Measurements from ENCODE around the gene ERP27. TPM values are rescaled to one million over a fixed set of nuclear protein-coding genes. Genes with fewer than 3 reads are reported as not detected.

ERP27 gene
- polyA plus RNA-seq, 2 of the 4 experiments (the other 2 are of a cell fraction): 0.09 to 0.28 TPM

DNA sequence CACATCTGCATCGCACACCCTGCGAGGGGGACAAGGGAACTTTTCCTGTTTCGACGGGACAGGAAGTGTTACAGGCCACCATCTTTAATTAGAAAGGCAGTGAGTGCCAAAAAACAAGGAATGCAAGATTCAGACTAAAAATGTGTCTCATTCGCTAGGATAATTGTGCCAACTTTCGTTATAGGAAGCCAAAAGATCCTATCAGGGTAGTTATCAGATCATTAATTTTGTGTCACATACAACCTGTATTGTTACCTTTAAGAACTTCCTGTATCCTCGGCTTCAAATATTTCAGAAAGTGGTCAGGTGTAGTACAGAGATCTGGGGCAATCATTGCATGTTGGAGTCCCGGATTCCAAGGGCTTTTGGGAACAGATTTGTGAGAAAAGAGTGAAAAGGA is 33.5 kb downstream of the ERP27 start:
- TF ChIP-seq, protein P1, sequence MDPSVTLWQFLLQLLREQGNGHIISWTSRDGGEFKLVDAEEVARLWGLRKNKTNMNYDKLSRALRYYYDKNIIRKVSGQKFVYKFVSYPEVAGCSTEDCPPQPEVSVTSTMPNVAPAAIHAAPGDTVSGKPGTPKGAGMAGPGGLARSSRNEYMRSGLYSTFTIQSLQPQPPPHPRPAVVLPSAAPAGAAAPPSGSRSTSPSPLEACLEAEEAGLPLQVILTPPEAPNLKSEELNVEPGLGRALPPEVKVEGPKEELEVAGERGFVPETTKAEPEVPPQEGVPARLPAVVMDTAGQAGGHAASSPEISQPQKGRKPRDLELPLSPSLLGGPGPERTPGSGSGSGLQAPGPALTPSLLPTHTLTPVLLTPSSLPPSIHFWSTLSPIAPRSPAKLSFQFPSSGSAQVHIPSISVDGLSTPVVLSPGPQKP (IDR thresholded peaks at IDR 0.05; ENCODE audit: low read depth, low read length): no peak
- TF ChIP-seq CBX2 (IDR thresholded peaks at IDR 0.05; ENCODE audit: borderline replicate concordance, low read depth) (no peak), CHD2 (IDR thresholded peaks at IDR 0.05; ENCODE audit: low read length, partially characterized antibody) (no peak), POLR2AphosphoS2 (conservative IDR thresholded peaks at IDR 0.05; ENCODE audit: low read length) (no peak), RNF2 (IDR thresholded peaks at IDR 0.05; ENCODE audit: borderline replicate concordance, low read depth) (no peak), NPAS2 (CRISPR knock-in tag; IDR thresholded peaks at IDR 0.05; ENCODE audit: borderline replicate concordance) (no peak), MYC (IDR thresholded peaks at IDR 0.05; ENCODE audit: borderline replicate concordance, low read length) (no peak), CEBPB (IDR thresholded peaks at IDR 0.05) (no peak), NR3C1 (IDR thresholded peaks at IDR 0.05) (no peak)
- ChIA-PET POLR2A (no interaction called here), CTCF (interaction anchor here (0.7 kb wide), 1 partner anchor 94 kb away, joined by 3 read pairs; no protein-coding TSS in a partner anchor)
- Histone ChIP-seq H3K9me3 (no peaks in the 10 kb centered on the region), H3K27ac (no peak overlapping the region), H3K4me1 (no peaks in the 10 kb centered on the region), H3K4me2 (no peak overlapping the region), H3K4me3 (no peak overlapping the region)
- 75% methylated on average over 8 of the region's 8 CpGs for WGBS (ENCODE audit: missing lambda C conversion rate)
- ATAC-seq (no peak), DNase-seq (ENCODE audit: low read depth in 1 of 2, low spot score in 1 of 2) (no peak), FAIRE-seq (no peak)

DNA sequence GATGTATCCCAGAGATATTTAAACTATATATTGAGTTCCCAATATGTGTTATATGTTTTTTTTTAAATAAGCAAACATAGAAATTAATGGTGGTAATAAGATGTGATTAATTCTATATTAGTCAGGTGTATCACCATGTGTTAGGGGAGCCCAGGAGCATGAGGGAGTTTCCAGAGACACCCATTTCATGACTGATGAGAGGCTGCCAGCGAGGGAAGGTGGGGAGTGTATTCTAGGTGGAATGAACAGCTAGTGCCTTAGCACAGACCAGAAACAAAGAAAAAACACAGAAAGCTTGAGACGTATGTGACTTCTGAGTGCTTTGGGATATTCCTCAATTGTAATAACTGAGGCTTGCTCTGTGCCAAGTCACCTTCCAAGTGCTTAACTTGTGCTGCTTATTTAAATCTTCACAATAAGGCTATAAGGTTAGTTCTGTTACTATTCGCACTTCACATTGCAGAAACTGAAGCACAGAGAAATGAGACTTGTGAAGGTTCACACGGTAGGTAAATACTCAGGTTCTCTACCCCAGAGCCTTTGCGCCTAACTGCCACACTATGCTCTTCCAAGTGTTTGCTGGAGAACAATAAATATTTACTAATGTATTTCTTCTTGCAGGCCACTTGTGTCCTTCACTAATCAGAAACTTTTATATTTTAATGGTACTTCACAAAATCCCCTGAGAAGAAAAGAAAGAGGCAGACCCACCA is 34.8 kb downstream of the ERP27 start:
- H3K4me3 ChIP-seq: no peak overlapping the region
- TF ChIP-seq, protein P2, sequence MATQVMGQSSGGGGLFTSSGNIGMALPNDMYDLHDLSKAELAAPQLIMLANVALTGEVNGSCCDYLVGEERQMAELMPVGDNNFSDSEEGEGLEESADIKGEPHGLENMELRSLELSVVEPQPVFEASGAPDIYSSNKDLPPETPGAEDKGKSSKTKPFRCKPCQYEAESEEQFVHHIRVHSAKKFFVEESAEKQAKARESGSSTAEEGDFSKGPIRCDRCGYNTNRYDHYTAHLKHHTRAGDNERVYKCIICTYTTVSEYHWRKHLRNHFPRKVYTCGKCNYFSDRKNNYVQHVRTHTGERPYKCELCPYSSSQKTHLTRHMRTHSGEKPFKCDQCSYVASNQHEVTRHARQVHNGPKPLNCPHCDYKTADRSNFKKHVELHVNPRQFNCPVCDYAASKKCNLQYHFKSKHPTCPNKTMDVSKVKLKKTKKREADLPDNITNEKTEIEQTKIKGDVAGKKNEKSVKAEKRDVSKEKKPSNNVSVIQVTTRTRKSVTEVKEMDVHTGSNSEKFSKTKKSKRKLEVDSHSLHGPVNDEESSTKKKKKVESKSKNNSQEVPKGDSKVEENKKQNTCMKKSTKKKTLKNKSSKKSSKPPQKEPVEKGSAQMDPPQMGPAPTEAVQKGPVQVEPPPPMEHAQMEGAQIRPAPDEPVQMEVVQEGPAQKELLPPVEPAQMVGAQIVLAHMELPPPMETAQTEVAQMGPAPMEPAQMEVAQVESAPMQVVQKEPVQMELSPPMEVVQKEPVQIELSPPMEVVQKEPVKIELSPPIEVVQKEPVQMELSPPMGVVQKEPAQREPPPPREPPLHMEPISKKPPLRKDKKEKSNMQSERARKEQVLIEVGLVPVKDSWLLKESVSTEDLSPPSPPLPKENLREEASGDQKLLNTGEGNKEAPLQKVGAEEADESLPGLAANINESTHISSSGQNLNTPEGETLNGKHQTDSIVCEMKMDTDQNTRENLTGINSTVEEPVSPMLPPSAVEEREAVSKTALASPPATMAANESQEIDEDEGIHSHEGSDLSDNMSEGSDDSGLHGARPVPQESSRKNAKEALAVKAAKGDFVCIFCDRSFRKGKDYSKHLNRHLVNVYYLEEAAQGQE (IDR thresholded peaks at IDR 0.05): no peak
- TF ChIP-seq HOXB5 (CRISPR knock-in tag; IDR thresholded peaks at IDR 0.05): no peak
- no peak for TF ChIP-seq TP53 (CRISPR knock-in tag; IDR thresholded peaks at IDR 0.05)
- no peak for TF ChIP-seq ZNF302 (CRISPR knock-in tag; IDR thresholded peaks at IDR 0.05)
- no peak for TF ChIP-seq ESRRA (IDR thresholded peaks at IDR 0.05; ENCODE audit: borderline replicate concordance, low read length)
- TF ChIP-seq, protein P3, sequence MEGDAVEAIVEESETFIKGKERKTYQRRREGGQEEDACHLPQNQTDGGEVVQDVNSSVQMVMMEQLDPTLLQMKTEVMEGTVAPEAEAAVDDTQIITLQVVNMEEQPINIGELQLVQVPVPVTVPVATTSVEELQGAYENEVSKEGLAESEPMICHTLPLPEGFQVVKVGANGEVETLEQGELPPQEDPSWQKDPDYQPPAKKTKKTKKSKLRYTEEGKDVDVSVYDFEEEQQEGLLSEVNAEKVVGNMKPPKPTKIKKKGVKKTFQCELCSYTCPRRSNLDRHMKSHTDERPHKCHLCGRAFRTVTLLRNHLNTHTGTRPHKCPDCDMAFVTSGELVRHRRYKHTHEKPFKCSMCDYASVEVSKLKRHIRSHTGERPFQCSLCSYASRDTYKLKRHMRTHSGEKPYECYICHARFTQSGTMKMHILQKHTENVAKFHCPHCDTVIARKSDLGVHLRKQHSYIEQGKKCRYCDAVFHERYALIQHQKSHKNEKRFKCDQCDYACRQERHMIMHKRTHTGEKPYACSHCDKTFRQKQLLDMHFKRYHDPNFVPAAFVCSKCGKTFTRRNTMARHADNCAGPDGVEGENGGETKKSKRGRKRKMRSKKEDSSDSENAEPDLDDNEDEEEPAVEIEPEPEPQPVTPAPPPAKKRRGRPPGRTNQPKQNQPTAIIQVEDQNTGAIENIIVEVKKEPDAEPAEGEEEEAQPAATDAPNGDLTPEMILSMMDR (IDR thresholded peaks at IDR 0.05): no peak
- ATAC-seq: no peak
- ChIA-PET POLR2A (no interaction called here), CTCF (interaction anchor here (1.0 kb wide), 1 partner anchor 11 kb away, joined by 3 read pairs; no protein-coding TSS in a partner anchor)
- no peak overlapping the region for H3K4me2 ChIP-seq
- no peak for FAIRE-seq
- 86% methylated on average over 5 of the region's 5 CpGs for WGBS (ENCODE audit: missing lambda C conversion rate)
- no peak for DNase-seq (ENCODE audit: low read depth in 1 of 2, low spot score in 1 of 2)
- no peak overlapping the region for H3K27ac ChIP-seq
- H3K9me3 ChIP-seq: no peaks in the 10 kb centered on the region
- H3K4me1 ChIP-seq: no peaks in the 10 kb centered on the region

All from A549 (cell line).